Fibroblast of the conjunctiva (primary cell): ENCODE measurements around the gene POR.
A peak's percentile ranks its signal among the peaks of the same experiment; 100 is the strongest.
"Not testable (repeated sequence)": the region's sequence is repeated elsewhere in the genome, so short reads cannot be mapped to it uniquely, and the experiment has no call there.

ENCODE experiments used
- DNase-seq: peaks from one replicate; pipeline ENCODE4 v3.0.0-alpha.2; 2010; ENCODE audit warnings: low read depth

Gene POR

DNA sequence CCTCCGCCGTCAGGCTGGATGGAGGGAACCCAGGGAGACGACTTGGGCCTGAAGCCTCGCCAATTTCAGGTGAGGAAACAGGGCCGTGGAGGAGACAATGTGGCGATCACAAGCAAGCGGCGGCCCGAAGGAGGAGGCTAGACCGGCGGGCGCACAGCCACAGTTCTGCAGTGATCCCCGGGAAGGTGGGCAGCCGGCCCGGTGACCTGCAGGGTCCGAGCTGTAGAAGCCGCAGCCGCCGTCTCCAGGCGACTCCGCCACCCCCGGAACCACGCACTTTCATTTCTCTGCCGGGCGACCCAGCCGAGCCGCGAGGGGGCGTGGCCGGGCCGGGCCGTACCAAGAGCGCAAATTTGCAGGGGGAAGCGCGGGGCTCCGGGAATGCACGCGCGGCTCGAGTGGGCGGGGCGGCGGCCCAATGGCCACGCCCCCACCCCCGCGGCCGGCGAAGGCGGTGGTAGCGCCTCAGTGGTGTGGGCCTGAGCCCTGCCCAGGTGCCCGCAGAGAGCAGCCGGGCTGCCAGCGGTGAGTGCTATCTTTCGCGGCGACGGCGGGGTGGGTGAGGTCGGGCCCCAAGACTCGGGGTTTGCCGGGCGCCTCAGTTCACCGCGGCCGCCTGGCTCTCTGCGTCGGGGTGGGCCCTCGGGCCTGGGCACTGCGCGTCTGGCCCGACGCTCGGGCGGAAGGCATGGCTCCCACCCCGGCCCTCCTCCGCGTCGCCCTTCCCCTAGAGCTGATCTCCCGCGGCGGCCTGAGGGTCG is at the start of gene POR:
Gene POR, plus strand, starts transcription at position 501 of the 761 bp plus-strand sequence. CDS start 38,847 bp downstream, outside the sequence.
- DNase-seq: peak; percentile 78

DNA sequence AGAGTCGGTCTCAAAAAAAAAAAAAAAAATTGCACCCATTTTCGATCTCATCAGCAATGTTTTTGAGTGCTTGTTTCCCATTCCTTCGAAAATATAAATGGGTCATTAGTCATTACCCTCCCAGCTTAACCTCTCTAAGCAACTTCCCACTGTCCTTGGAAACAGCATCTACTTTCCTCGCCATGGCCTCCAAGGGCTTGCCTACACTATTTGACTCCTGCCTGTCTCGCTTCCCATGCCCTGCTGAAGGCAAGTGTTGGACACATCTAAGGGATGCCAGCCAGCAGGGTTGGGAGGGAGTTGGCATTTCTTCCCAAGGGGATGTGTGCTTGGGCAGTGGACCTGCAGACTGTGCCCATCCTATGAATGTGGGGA is 48.9 kb upstream of the POR start:
- DNase-seq: no peak

DNA sequence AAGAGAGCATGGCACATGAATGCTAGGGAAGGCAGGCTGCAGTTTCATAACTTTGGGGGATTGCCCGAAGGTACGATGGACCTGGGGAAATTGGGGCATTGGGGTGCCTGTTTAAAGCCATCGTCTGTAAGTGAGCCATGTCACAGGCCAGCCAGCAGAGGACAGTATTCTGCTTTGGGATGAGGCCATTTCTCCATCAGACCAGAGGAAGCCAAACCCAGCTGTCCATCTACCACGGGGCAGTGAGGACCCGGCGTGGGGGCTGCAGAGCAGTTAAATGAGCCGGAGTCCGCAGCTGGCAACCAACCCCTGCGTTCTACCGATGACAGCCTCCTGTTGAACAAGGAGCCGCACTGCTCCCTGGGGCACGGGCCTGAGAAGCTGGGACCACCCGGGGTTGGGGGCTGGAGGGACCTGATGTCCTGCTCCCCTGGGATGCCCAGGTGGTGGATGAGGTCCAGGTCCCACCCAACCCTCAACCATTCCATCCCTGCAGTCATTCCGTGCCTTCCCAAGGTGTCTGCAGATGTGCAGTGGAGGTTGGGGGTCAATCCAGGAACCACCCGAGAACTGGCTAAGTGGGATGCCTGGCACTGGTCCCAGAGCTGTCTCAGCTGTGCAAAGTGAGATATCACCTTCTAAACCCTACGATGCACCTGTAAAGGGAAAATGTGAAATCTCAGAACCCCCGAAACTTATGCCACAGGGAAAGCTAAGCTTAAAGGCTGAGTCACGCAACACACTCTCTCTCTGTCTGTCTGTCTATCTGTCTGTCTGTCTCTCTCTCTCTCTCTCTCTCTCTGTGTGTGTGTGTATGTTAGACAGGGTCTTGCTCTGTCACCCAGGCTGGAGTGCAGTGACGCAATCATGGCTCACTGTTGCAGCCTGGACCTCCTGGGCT is 48.2 kb upstream of the POR start:
- peak; percentile 63 for DNase-seq

DNA sequence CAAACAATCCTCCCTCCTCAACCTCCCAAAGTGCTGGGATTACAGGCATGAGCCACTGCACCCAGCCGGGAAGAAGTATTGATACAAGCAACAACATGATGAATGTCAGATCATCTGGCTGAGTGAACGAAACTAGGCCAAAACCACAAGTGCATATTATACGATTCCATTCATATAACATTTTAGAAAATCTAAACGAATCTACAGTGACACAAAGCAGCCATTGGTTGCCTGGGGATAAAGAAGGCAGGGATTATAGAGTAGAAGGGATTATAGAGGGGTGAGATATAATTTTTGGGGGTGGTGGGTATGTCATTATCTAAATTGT is 47.6 kb upstream of the POR start:
- DNase-seq: no peak

DNA sequence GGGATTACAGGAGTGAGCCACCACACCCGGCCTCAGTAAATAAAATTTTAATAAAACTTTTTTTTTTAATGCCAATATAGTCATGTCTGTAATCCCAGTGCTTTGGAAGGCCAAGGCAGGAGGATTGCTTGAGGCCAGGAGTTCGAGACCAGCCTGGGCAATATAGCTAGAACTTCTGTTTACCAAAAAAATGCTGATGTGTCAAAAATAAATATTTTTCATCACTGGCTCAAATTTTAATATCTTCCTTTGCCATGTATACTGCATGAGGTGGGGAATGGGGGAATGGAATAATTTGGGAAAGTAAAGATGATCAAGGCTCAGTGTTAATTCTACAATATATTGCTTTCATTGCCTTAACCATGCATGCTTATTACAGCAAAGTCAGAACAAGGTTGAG is 46.8 kb upstream of the POR start:
- DNase-seq: no peak

DNA sequence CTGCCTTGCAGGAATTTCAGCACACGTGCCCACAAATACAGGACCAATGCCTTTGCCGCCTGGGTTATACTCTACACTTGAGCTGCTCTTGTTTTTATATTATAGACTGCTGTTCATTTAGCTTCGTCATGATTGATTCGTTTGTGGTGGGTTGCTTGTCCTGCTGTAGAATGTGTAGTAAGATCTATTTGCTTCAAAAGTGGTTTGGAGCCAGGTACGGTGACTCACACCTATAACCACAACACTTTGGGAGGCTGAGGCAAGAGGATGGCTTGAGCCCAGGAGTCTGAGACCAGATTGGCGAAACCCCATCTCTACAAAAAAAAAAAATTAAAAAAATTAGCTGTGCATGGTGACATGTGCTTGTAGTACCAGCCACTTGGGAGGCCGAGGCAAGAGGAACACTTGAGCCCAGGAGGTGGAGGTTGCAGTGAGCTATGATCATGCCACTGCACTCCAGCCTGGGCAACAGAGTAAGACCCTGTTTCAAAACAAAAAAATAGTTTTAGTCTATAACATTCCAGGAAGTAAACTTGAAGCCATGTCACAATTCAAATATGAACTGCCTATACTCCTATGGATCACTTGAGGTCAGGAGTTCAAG is 45.1 kb upstream of the POR start:
- DNase-seq: no peak

DNA sequence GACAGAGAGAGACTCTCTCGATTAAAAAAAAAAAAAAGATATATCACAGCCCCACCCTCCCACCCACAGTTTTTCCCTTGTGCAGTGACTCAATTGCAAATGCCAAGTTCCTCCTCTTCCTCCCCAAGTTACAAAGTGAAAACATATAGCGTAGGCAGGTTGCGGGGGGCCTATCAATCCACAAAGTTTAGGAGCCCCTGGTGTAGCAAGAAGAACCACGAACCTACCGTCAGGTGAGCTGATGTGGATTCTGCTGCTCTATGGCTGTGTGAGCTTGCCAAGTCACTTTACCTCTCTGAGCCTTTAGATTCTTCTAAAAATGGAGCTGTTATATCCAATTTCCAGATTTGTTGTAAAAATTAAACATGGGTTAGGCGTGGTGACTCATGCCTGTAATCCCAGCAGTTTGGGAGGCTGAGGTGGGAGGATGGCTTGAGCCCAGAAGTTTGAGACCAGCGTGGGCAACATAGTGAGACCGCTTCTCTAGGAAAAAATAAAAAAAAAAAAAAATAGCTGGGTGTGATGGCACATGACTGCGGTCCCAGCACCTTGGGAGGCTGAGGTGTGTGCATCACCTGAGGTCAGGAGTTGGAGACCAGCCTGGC is 44.3 kb upstream of the POR start:
- no peak for DNase-seq

DNA sequence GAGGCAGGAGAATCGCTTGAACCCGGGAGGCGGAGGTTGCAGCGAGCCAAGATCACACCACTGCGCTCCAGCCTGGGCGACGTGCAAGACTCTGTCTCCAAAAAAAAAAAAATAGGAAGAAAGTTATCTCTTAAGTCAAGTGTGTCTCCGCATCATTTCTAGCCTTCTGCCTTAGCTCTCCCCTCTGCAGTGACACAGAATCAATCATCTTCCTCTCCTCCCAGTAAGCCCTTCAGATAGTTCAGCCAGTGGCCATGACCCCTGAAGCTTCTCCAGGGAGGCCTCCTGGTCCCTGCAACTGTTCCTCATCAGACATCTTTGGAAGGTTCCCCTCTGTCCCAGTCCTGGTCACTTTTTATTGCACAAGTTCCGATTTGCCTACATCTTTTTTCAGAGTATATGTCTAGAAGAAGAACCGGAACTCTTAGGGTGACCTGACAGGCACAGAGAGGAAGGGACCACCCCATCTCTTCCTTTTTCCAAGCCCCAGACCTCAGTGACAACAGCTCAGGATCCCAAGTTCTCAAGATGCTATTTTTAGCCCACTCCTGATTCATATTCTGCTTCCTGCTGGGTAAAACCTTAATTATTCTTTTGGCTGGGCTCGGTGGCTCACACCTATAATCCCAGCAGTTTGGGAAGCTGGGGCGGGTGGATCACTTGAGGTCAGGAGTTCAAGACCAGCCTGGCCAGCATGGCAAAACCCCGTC is 42.7 kb upstream of the POR start:
- no peak for DNase-seq

DNA sequence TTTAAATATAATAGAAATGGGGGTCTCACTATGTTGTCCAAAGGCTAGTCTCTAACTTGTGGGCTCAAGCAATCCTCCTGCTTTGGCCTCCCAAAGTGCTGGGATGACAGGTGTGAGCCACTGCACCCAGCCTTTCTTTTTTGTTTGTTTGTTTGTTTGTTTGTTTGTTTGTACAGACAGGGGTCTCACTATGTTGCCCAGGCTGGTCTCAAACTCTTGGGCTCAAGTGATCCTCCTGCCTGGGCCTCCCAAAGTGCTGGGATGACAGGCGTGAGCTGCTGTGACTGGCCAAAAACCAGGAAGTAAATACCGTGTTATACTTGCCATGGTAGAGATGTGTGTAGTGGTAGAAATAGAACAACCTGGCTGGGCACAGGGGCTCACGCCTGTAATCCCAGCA is 40.8 kb upstream of the POR start:
- not testable (repeated sequence) for DNase-seq

DNA sequence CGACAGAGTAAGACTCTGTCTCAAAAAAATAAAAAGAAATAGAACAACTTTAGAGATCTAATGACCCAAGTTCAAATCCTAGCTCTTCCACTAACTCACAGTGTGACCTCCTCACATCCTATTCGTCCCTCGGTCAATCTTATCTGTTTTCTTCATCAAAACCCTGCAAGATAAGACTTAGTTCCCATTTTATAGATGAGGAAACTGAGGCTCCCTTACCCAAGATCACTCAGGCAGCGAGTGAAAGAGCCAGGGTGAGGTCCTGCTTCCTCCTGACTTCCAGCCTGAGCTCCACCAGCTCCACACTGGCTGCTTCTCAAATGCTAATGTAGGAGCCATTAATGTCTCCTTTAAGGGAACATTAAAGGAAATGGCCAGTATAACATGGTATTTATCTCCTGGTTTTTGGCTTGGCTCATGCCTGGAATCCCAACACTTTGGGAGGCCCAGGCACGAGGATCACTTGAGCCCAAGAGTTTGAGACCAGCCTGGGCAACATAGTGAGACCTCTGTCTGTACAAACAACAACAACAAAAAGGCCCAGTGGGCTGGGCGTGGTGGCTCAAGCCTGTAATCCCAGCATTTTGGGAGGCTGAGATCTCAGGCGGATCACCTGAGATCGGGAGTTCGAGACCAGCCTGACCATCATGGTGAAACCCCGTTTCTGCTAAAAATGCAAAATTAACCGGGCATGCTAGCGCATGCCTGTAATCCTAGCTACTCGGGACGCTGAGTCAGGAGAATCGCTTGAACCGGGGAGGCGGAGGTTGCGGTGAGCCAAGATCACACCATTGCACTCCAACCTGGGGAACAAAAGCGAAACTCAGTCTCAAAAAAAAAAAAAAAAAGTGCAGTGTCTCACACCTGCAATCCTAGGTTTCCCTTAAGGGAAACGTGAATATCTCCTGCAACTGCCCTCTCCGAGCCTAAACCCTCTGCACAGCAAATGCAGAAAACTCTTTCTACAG is 39.6 kb upstream of the POR start:
- no peak for DNase-seq

DNA sequence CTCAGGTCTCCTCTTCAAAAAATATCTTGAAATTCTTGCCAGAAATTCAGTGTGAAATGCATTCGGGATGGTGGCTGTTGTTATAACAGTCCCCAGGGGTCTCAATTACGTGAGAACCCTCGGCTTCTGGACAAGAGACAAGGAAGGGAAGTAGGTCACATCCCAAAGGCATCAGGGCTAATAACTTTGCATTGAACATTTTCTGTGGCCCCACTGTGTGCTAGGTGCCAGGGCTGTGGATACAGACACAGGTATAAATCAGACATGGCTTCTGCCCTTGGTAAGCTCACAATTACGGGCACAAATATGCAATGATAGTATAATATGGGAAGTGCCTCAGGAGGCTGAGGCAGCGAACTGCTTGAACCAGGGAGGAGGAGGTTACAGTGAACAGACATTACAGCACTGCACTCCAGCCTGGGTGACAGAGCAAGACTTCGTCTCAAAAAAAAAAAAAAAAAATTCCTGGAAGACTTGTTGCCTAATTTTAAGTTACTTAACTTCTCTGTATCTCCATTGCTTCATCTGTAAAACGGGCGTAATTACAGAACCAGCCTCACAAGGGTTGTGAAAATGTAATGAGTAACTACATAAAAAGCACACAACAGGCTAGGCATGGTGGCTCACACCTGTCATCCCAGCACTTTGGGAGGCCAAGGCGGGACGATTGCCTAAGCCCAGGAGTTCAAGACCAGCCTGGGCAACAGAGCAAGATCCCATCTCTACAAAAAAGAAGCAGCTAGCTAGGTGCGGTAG is 38.7 kb upstream of the POR start:
- no peak for DNase-seq

DNA sequence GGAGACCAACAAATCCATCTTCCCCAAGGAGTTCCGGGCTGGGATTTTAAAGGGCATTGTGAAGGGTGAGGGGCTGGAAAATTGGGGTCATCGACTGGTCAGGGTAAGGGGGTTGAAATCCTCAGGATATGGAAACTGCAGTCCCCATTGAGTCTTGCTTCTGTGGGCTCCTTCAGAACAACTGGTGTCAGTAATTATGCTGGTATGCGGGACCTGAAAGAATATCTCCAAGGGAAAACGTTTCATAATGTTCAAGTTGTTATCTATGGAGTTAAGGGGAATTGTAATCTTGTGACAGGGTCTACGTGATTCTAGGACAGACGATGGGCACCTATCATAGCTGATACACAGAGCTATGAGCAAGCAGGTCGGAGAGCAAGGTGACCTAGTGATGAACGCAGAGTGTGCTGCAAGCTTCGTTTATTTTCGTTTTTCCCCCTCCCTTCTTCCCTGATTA is 36.6 kb upstream of the POR start:
- DNase-seq: no peak

DNA sequence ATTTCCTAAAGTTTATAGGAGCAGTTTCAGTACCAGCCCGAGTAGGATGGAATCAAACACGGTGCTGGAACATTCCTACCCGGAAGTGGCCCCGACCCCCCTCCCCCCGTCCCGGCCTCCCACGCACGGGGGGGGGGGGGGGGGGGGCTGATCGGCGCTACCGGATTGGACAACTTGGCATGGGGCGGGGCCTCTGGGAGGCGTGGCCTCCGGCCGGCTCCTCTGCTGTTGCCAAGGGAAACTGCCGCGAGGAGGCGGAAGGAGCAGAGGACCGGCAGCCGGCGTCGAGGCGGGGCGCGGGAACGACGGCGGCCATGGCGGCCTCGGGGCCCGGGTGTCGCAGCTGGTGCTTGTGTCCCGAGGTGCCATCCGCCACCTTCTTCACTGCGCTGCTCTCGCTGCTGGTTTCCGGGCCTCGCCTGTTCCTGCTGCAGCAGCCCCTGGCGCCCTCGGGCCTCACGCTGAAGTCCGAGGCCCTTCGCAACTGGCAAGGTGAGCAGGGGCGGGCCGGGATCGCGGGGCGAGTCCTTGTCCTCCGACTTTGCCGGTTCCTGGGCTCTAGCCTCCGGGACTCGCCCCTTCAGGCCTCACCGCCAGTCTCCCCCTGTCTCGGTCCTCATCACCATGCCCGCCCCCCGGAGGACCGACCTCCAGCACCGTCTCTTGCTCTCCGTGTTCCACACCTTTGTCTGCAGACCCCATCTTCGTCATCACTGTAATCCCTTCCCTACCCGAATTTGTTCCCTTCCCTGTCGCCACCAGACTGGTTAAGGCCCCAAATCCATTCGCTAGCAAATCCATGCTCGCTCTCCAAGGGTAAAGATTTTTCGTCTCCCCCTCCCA is 36.0 kb upstream of the POR start, which contains the start of gene RHBDD2:
Gene RHBDD2, plus strand, starts transcription at position 266 of the 843 bp plus-strand sequence. Its CDS starts 49 bp downstream, at position 315.
- peak; percentile 85 for DNase-seq

DNA sequence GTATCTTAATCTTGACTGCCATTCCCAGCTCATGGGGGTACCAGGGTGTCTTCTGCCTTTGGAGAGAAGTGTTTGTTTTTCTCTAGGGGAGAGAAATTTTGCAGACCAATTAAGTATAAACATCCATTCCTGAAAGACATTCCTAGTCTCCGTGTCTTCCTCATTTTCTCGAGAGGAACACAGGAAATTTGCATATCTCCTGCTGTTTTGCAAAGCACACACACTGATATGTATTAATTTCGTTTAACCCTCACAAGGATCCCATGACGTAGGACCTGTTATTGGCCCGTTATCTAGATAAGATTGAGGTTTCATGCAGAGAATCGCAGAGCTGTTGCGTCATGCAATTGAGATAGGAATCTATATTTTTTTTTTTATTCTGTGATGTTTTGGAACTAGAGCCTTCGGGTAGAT is 35.2 kb upstream of the POR start:
- DNase-seq: no peak

DNA sequence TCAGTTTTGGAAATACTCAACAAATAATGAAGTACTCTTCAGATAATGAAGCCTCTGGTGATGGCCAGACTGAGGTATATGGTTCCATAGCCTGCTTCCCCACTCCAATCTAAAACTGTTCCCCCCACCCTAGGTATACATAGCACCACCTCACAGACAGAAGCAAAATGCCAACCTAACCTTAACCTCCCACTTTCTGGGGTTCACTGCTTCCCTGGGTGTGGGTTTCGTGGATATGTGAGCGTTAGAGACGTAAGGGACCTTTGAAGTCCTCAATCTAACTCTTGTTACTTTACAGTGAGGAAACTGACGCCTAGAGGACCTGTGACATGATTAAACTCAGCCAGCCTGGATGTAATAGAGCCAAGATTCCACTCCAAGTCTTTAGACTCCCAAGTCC is 34.7 kb upstream of the POR start:
- no peak for DNase-seq

DNA sequence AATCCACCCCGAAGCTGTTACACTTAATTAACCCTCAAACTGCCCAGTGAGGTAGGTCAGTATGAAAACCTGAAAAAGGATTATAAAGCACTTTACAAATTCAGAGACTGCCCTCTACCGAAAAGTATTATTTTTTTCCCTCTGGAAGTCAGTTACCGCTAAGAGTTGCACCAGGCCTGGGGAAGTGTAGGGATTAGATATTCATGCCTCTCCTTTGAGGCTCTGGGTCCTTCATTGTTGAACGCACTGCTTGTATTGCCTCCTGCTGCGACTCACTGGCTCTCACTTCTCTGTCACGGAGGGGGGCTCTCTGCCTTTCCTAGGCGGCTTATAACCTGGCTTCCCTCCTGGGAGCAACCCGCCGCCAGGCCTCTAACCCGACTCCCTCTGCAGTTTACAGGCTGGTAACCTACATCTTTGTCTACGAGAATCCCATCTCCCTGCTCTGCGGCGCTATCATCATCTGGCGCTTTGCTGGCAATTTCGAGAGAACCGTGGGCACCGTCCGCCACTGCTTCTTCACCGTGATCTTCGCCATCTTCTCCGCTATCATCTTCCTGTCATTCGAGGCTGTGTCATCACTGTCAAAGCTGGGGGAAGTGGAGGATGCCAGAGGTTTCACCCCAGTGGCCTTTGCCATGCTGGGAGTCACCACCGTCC is 33.4 kb upstream of the POR start:
- no peak for DNase-seq

DNA sequence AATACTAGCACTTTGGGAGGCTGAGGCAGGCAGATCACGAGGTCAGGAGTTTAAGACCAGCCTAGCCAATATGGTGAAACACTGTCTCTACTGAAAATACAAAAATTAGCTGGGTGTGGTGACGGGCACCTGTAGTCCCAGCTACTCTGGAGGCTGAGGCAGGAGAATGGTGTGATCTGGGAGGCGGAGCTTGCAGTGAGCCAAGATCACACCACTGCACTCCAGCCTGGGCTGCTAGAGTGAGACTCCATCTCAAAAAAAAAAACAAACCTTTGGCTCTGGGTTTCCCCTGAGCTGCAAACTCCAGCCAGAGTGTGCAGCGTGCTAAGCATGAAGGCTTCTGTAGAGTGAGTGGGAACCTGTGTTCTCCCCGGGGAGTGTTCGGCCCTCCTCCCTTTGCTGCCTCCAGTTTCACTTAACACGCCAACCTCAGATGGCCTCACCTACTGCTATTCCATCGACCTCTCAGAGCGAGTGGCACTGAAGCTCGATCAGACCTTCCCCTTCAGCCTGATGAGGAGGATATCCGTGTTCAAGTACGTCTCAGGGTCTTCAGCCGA is 31.6 kb upstream of the POR start:
- DNase-seq: not testable (repeated sequence)

DNA sequence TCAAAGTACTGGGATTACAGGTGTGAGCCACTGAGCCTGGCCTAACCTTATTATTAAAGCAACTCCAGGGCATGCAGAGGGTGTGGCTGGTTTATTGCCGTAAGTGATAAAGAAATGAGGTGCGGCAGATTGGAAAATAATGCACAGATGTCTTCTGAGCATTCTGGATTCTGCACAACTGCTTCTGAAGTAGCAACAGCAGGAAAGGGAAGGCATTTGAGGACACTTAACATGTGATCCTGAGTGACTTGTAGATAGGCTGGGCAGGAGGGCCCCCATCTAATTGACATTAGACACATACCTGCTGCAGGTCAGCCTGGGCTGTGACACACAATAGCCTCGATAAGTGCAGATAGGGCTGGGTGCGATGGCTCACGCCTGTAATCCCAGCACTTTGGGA is 30.5 kb upstream of the POR start:
- no peak for DNase-seq
